HL-60 (cell line): ENCODE results near the gene FBXL17.

ENCODE experiments used
- CTCF ChIP-seq: IDR thresholded peaks from one replicate; pipeline ENCODE4 v1.5.1; 2011; ENCODE audit warnings: low read length, control low read depth, inconsistent platforms; ENCODE audit not compliant: insufficient read depth
- POLR2AphosphoS5 ChIP-seq: IDR thresholded peaks from 2 replicates; pipeline ENCODE4 v1.6.1; 2012; ENCODE audit warnings: low read depth
- REST ChIP-seq: IDR thresholded peaks from 2 replicates; pipeline ENCODE4 v1.6.1; 2012; ENCODE audit warnings: low read depth; ENCODE audit not compliant: insufficient replicate concordance

DNA sequence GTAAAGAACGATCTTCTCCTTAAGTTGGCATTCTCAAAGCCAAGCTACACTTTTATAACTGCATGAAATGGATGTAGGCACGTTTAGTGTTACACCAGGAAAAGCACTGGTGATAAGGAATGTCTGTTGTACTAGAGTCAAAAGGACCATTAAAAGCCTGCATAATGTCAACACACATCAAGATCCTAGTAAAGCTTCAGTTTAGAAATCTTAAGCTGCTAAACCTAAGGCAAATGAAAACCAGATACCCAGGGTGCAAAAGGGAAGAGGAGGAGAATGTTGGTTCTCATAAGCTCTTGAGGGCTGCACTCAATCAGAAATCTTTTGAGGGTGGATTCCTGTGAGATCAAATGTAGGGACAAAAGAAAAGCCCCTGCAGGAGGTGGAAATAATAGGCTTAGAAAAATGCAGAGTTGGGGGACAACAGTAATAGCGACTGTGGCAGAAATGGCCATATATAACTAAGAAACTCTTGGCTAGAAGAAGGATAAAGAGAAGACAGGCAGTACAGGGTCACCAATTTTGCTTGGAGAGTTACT lies 148.2 kb downstream of the FBXL17 start:
- TF ChIP-seq CTCF (no peak), POLR2AphosphoS5 (no peak), REST (no peak)
